HG02571 (cell line): ENCODE data around the gene IL23A.
A peak's percentile ranks its signal among the peaks of the same experiment; 100 is the strongest.

Experiments
- ATAC-seq: cut with Tn5 transposase; IDR thresholded peaks from one replicate; pipeline ENCODE4 v1.9.1; 2021; ENCODE audit warnings: mild to moderate bottlenecking, moderate library complexity; ENCODE audit not compliant: unreplicated experiment

IL23A gene

GRCh38 chr12:56359851-56360767 is 21.4 kb downstream of the IL23A start, which contains the start of gene STAT2:
TSS of gene STAT2 (minus strand) at chr12:56360107. CDS start at chr12:56356571, 3,536 bp downstream.
- peak; percentile 93 for ATAC-seq

GRCh38 chr12:56361487-56362129 is 22.9 kb downstream of the IL23A start:
- no peak for ATAC-seq

- ATAC-seq: no peak
Observed at GRCh38 chr12:56362130-56363059, 23.7 kb downstream of the IL23A start, which contains the start of gene APOF. TSS of gene APOF (minus strand) at chr12:56362857. CDS start at chr12:56362745, 112 bp downstream.

- ATAC-seq: no peak
Observed at GRCh38 chr12:56366948-56367347, 28.3 kb downstream of the IL23A start.

GRCh38 chr12:56373515-56373914 is 34.8 kb downstream of the IL23A start:
- no peak for ATAC-seq

GRCh38 chr12:56374726-56375597 is 36.3 kb downstream of the IL23A start:
- no peak for ATAC-seq

GRCh38 chr12:56375598-56376434 is 37.1 kb downstream of the IL23A start:
- no peak for ATAC-seq

- ATAC-seq: no peak
Observed at GRCh38 chr12:56377310-56377988, 38.8 kb downstream of the IL23A start.

GRCh38 chr12:56377989-56378316 is 39.3 kb downstream of the IL23A start:
- no peak for ATAC-seq

GRCh38 chr12:56382611-56383010 is 43.9 kb downstream of the IL23A start:
- ATAC-seq: no peak

- no peak for ATAC-seq
Observed at GRCh38 chr12:56385873-56386272, 47.2 kb downstream of the IL23A start.

GRCh38 chr12:56387152-56387736 is 48.6 kb downstream of the IL23A start:
- ATAC-seq: no peak

GRCh38 chr12:56389412-56389811 is 50.7 kb downstream of the IL23A start:
- ATAC-seq: no peak
